Thyroid gland (tissue), 4 donors: ENCODE results near the gene WDR13.

ENCODE experiments used
- POLR2A ChIP-seq, 2 donors: fragments of 450-650 bp; IDR thresholded peaks; one replicate each; pipeline ENCODE4 v1.6.1; 2017; ENCODE audit warnings: antibody characterized with exemption in 2 of 2, mild to moderate bottlenecking in 2 of 2, moderate library complexity in 1 of 2
- TF ChIP-seq, protein P1 (sequence below), 6 experiments: fragments of 200-600 bp in 3 of 6; fragments of 450-650 bp in 3 of 6; sonication (generic) in 3 of 6; IDR thresholded peaks; one replicate each; pipeline ENCODE4 v1.5.1; 2016 to 2019; ENCODE audit warnings: antibody characterized with exemption in 6 of 6, mild to moderate bottlenecking in 2 of 6, inconsistent platforms in 1 of 6, moderate library complexity in 1 of 6

DNA sequence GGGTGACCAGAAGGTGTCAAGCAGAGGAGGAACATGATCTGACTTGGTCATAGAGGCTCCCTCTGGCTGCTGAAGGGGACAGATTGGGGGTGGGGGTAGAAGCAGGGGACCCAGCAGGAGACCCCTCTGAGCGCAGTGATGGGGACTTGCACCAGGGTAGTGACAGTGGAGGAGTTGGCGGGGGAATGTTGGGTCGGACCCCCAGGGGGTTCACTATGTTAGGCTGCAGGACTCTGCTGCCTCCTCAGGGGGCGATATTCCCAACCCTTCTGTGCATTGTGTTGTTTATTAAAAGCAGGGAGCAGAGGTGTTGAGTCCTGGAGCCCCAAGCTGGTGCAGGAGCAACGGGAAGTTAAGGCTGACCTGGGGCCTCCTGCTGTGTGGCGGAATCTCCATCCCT, 8.8 kb downstream of the WDR13 start:
- TF ChIP-seq, protein P1, sequence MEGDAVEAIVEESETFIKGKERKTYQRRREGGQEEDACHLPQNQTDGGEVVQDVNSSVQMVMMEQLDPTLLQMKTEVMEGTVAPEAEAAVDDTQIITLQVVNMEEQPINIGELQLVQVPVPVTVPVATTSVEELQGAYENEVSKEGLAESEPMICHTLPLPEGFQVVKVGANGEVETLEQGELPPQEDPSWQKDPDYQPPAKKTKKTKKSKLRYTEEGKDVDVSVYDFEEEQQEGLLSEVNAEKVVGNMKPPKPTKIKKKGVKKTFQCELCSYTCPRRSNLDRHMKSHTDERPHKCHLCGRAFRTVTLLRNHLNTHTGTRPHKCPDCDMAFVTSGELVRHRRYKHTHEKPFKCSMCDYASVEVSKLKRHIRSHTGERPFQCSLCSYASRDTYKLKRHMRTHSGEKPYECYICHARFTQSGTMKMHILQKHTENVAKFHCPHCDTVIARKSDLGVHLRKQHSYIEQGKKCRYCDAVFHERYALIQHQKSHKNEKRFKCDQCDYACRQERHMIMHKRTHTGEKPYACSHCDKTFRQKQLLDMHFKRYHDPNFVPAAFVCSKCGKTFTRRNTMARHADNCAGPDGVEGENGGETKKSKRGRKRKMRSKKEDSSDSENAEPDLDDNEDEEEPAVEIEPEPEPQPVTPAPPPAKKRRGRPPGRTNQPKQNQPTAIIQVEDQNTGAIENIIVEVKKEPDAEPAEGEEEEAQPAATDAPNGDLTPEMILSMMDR (IDR thresholded peaks at IDR 0.05), result no peak
- no peak for TF ChIP-seq POLR2A (IDR thresholded peaks at IDR 0.05)
